ENCODE data around the gene COMP. TPM values are rescaled to one million over a fixed set of nuclear protein-coding genes. Genes with fewer than 3 reads are reported as not detected.

COMP gene
- total RNA-seq, 1 experiment from 2014 or later = 0.13 TPM

DNA sequence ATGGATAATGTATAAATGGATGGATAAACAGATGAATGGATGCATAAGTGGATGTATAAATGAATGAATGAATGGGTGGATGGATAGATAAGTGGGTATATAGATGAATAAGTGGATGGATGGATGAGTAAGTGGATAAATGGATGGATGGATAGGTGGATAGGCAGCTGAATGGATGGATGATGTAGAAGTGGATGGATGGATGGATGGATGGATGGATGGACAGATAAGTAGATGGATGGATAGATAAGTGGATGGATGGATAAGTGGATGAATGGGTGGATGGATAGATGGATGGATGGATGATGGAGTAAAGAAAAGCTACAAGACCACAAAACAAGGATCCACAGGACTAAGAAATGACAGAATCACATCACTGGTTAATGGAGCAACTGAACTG, 9.0 kb upstream of the COMP start:
- no peak for DNase-seq (ENCODE audit: low spot score)
- Mint-ChIP-seq H3K4me1 (no peaks in the 10 kb centered on the region), H3K36me3 (no peaks in the 10 kb centered on the region), H3K27me3 (ENCODE audit: low read depth) (peaks cover 32% of the 10 kb centered on the region), H3K4me3 (no peak overlapping the region), H3K27ac (no peak overlapping the region), H3K9me3 (no peaks in the 10 kb centered on the region)
- ChIA-PET POLR2A (no interaction called here), CTCF (interaction anchor here (1.8 kb wide), 1 partner anchor 47 kb away, joined by 9 read pairs; no protein-coding TSS in a partner anchor)
- TF ChIP-seq EMX1 (CRISPR knock-in tag; IDR thresholded peaks at IDR 0.05) (no peak), NFYB (CRISPR knock-in tag; conservative IDR thresholded peaks at IDR 0.05; ENCODE audit: low read depth) (no peak), NR2C2 (CRISPR knock-in tag; IDR thresholded peaks at IDR 0.05) (no peak), NR1H2 (CRISPR knock-in tag; IDR thresholded peaks at IDR 0.05) (no peak), NR3C1 (CRISPR knock-in tag; conservative IDR thresholded peaks at IDR 0.05; ENCODE audit: low read depth) (no peak), ZNF317 (CRISPR knock-in tag; IDR thresholded peaks at IDR 0.05; ENCODE audit: borderline replicate concordance, low read depth) (no peak), RELA (CRISPR knock-in tag; IDR thresholded peaks at IDR 0.05; ENCODE audit: borderline replicate concordance) (no peak), ZNF138 (CRISPR knock-in tag; conservative IDR thresholded peaks at IDR 0.05) (no peak), ZNF671 (CRISPR knock-in tag; IDR thresholded peaks at IDR 0.05) (no peak), TCF7 (CRISPR knock-in tag; IDR thresholded peaks at IDR 0.05; ENCODE audit: low read depth) (no peak)
- TF ChIP-seq, protein P1, sequence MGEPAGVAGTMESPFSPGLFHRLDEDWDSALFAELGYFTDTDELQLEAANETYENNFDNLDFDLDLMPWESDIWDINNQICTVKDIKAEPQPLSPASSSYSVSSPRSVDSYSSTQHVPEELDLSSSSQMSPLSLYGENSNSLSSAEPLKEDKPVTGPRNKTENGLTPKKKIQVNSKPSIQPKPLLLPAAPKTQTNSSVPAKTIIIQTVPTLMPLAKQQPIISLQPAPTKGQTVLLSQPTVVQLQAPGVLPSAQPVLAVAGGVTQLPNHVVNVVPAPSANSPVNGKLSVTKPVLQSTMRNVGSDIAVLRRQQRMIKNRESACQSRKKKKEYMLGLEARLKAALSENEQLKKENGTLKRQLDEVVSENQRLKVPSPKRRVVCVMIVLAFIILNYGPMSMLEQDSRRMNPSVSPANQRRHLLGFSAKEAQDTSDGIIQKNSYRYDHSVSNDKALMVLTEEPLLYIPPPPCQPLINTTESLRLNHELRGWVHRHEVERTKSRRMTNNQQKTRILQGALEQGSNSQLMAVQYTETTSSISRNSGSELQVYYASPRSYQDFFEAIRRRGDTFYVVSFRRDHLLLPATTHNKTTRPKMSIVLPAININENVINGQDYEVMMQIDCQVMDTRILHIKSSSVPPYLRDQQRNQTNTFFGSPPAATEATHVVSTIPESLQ (CRISPR knock-in tag; IDR thresholded peaks at IDR 0.05) = no peak
- TF ChIP-seq, protein P2, sequence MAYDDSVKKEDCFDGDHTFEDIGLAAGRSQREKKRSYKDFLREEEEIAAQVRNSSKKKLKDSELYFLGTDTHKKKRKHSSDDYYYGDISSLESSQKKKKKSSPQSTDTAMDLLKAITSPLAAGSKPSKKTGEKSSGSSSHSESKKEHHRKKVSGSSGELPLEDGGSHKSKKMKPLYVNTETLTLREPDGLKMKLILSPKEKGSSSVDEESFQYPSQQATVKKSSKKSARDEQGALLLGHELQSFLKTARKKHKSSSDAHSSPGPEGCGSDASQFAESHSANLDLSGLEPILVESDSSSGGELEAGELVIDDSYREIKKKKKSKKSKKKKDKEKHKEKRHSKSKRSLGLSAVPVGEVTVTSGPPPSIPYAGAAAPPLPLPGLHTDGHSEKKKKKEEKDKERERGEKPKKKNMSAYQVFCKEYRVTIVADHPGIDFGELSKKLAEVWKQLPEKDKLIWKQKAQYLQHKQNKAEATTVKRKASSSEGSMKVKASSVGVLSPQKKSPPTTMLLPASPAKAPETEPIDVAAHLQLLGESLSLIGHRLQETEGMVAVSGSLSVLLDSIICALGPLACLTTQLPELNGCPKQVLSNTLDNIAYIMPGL (CRISPR knock-in tag; IDR thresholded peaks at IDR 0.05) = no peak
- TF ChIP-seq, protein P3, sequence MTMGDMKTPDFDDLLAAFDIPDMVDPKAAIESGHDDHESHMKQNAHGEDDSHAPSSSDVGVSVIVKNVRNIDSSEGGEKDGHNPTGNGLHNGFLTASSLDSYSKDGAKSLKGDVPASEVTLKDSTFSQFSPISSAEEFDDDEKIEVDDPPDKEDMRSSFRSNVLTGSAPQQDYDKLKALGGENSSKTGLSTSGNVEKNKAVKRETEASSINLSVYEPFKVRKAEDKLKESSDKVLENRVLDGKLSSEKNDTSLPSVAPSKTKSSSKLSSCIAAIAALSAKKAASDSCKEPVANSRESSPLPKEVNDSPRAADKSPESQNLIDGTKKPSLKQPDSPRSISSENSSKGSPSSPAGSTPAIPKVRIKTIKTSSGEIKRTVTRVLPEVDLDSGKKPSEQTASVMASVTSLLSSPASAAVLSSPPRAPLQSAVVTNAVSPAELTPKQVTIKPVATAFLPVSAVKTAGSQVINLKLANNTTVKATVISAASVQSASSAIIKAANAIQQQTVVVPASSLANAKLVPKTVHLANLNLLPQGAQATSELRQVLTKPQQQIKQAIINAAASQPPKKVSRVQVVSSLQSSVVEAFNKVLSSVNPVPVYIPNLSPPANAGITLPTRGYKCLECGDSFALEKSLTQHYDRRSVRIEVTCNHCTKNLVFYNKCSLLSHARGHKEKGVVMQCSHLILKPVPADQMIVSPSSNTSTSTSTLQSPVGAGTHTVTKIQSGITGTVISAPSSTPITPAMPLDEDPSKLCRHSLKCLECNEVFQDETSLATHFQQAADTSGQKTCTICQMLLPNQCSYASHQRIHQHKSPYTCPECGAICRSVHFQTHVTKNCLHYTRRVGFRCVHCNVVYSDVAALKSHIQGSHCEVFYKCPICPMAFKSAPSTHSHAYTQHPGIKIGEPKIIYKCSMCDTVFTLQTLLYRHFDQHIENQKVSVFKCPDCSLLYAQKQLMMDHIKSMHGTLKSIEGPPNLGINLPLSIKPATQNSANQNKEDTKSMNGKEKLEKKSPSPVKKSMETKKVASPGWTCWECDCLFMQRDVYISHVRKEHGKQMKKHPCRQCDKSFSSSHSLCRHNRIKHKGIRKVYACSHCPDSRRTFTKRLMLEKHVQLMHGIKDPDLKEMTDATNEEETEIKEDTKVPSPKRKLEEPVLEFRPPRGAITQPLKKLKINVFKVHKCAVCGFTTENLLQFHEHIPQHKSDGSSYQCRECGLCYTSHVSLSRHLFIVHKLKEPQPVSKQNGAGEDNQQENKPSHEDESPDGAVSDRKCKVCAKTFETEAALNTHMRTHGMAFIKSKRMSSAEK (CRISPR knock-in tag; IDR thresholded peaks at IDR 0.05; ENCODE audit: borderline replicate concordance) = no peak
- TF ChIP-seq, protein P4, sequence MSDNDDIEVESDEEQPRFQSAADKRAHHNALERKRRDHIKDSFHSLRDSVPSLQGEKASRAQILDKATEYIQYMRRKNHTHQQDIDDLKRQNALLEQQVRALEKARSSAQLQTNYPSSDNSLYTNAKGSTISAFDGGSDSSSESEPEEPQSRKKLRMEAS (CRISPR knock-in tag; IDR thresholded peaks at IDR 0.05) = no peak
- TF ChIP-seq, protein P5, sequence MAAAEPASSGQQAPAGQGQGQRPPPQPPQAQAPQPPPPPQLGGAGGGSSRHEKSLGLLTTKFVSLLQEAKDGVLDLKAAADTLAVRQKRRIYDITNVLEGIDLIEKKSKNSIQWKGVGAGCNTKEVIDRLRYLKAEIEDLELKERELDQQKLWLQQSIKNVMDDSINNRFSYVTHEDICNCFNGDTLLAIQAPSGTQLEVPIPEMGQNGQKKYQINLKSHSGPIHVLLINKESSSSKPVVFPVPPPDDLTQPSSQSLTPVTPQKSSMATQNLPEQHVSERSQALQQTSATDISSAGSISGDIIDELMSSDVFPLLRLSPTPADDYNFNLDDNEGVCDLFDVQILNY (CRISPR knock-in tag; IDR thresholded peaks at IDR 0.05) = no peak
- TF ChIP-seq, protein P6, sequence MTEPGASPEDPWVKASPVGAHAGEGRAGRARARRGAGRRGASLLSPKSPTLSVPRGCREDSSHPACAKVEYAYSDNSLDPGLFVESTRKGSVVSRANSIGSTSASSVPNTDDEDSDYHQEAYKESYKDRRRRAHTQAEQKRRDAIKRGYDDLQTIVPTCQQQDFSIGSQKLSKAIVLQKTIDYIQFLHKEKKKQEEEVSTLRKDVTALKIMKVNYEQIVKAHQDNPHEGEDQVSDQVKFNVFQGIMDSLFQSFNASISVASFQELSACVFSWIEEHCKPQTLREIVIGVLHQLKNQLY (CRISPR knock-in tag; IDR thresholded peaks at IDR 0.05) = no peak
- TF ChIP-seq, protein P7, sequence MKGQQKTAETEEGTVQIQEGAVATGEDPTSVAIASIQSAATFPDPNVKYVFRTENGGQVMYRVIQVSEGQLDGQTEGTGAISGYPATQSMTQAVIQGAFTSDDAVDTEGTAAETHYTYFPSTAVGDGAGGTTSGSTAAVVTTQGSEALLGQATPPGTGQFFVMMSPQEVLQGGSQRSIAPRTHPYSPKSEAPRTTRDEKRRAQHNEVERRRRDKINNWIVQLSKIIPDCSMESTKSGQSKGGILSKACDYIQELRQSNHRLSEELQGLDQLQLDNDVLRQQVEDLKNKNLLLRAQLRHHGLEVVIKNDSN (CRISPR knock-in tag; IDR thresholded peaks at IDR 0.05) = no peak
- TF ChIP-seq, protein P8, sequence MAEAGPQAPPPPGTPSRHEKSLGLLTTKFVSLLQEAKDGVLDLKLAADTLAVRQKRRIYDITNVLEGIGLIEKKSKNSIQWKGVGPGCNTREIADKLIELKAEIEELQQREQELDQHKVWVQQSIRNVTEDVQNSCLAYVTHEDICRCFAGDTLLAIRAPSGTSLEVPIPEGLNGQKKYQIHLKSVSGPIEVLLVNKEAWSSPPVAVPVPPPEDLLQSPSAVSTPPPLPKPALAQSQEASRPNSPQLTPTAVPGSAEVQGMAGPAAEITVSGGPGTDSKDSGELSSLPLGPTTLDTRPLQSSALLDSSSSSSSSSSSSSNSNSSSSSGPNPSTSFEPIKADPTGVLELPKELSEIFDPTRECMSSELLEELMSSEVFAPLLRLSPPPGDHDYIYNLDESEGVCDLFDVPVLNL (CRISPR knock-in tag; IDR thresholded peaks at IDR 0.05; ENCODE audit: borderline replicate concordance, low read depth) = no peak
- TF ChIP-seq, protein P9, sequence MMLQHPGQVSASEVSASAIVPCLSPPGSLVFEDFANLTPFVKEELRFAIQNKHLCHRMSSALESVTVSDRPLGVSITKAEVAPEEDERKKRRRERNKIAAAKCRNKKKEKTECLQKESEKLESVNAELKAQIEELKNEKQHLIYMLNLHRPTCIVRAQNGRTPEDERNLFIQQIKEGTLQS (CRISPR knock-in tag; conservative IDR thresholded peaks at IDR 0.05) = no peak
- ATAC-seq = no peak

Measured in WTC11 (cell line).